GM12872 (cell line): ENCODE measurements around the gene EFCAB8.

Source experiments
- CTCF ChIP-seq: IDR thresholded peaks from 3 replicates; pipeline ENCODE4 v1.5.1; 2011; ENCODE audit warnings: low read depth, mild to moderate bottlenecking, low read length, moderate library complexity; ENCODE audit not compliant: insufficient read depth

The EFCAB8 gene

GRCh38 chr20:32930181-32930580, 71.5 kb downstream of the EFCAB8 start:
- no peak for TF ChIP-seq CTCF

DNA sequence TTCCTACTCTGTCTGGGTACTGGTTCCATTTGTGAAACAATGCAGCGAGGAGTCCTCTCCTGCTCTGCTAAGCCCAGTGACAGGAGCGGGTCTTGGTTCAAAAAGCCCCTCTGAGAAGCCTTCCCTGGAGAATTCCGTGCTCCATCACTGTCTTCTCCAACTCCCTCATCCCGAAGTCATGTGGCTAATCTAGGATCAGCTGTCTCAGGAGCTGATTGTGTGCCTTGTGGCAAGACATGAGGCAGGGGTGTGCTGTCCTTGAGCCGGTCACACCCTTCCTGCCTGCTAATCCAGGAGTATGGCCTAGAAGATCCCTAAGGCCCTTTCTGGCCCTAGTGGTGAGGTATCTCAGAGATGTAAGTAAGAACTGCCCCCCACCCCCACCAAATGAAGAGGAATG, 72.0 kb downstream of the EFCAB8 start:
- no peak for TF ChIP-seq CTCF

GRCh38 chr20:32934580-32934979, 75.9 kb downstream of the EFCAB8 start:
- TF ChIP-seq CTCF = no peak

- TF ChIP-seq CTCF = no peak
Observed at GRCh38 chr20:32941155-32941885, 82.6 kb downstream of the EFCAB8 start.

DNA sequence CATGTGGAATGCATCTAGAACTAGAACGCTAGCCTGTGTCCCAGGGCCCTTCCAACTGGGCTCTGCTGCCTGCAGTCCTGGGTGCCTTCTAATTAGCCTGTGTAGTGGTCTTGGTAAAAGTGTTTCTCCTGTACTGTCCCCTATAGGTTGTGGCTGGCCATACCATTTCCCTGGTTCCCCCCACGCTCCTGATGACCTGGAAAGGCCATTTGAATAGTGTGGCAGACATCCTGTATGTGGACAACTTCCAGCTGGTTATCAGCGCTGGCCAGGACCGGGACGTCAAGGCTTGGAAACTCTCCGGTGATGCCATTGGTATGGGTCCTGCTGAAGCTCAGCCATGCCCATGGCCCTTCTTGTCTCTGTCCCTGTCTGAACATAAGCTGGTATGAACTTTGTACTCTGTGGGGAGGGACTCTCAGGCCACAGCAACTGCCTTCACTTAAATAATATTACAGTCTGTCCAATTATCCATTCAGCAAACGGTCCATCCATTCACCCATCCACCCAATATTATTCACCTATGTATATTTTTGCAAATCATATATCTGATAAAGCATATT, 84.8 kb downstream of the EFCAB8 start:
- TF ChIP-seq CTCF = no peak

DNA sequence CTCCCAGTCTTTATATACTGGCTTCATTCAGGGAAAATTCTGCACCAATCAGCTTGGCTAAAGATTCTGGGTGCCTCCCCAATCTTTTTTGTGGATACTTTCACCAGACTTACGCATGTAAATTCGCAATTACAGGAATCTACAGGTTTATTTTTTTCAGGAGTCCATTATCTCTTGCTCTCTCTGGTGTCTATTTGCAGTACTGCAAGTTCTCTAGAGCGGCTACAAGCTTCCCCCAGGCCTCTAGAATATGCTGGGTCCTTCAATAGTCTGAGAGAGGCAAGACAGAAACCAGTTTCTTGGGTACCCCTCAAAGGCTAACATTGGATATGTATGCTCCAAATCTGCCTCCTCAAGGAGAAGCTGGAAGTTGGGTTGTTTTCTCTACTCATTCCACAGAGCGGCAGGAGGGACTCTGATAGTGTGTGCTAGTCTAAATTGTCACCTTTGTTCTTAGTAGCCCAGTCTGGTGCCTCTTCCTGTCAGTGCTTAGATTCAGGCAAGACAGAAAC, 87.0 kb downstream of the EFCAB8 start:
- TF ChIP-seq CTCF = peak; percentile 54; the same call in 2 of the 3 replicates

- no peak for TF ChIP-seq CTCF
Observed at GRCh38 chr20:32946629-32947028, 87.9 kb downstream of the EFCAB8 start.
